ENCODE results near the gene RAE1. TPM values are rescaled to one million over a fixed set of nuclear protein-coding genes. Genes with fewer than 3 reads are reported as not detected.

Gene RAE1
- total RNA-seq, 1 donor from 2014 or later = 24.7 TPM

GRCh38 chr20:57315976-57316480 is 35.0 kb upstream of the RAE1 start:
- H3K4me3 Mint-ChIP-seq (ENCODE audit: unreplicated experiment) = no peak overlapping the region
- no peak overlapping the region for H3K27ac Mint-ChIP-seq (ENCODE audit: unreplicated experiment)
- peak; percentile 44 for DNase-seq (ENCODE audit: extremely low spot score, unreplicated experiment)
- TF ChIP-seq CTCF (IDR thresholded peaks at IDR 0.05) = no peak
- no peaks in the 10 kb centered on the region for H3K9me3 Mint-ChIP-seq (ENCODE audit: unreplicated experiment)
- no peaks in the 10 kb centered on the region for H3K36me3 Mint-ChIP-seq (ENCODE audit: unreplicated experiment)
- H3K27me3 Mint-ChIP-seq (ENCODE audit: unreplicated experiment) = peaks cover 32% of the 10 kb centered on the region
- no peaks in the 10 kb centered on the region for H3K4me1 Mint-ChIP-seq (ENCODE audit: unreplicated experiment)

- peaks cover 37% of the 10 kb centered on the region for H3K27me3 Mint-ChIP-seq (ENCODE audit: unreplicated experiment)
- H3K4me3 Mint-ChIP-seq (ENCODE audit: unreplicated experiment) = no peak overlapping the region
- H3K36me3 Mint-ChIP-seq (ENCODE audit: unreplicated experiment) = no peaks in the 10 kb centered on the region
- H3K4me1 Mint-ChIP-seq (ENCODE audit: unreplicated experiment) = no peaks in the 10 kb centered on the region
- DNase-seq (ENCODE audit: extremely low spot score, unreplicated experiment) = peak; percentile 62
- H3K27ac Mint-ChIP-seq (ENCODE audit: unreplicated experiment) = no peak overlapping the region
- no peak for TF ChIP-seq CTCF (IDR thresholded peaks at IDR 0.05)
- no peaks in the 10 kb centered on the region for H3K9me3 Mint-ChIP-seq (ENCODE audit: unreplicated experiment)
Observed at GRCh38 chr20:57316795-57317201, 34.3 kb upstream of the RAE1 start.

GRCh38 chr20:57317316-57317788 is 33.7 kb upstream of the RAE1 start:
- TF ChIP-seq CTCF (IDR thresholded peaks at IDR 0.05) = no peak
- DNase-seq (ENCODE audit: extremely low spot score, unreplicated experiment) = peak; percentile 64
- H3K4me1 Mint-ChIP-seq (ENCODE audit: unreplicated experiment) = no peaks in the 10 kb centered on the region
- no peak overlapping the region for H3K4me3 Mint-ChIP-seq (ENCODE audit: unreplicated experiment)
- no peaks in the 10 kb centered on the region for H3K36me3 Mint-ChIP-seq (ENCODE audit: unreplicated experiment)
- no peak overlapping the region for H3K27ac Mint-ChIP-seq (ENCODE audit: unreplicated experiment)
- peaks cover 41% of the 10 kb centered on the region for H3K27me3 Mint-ChIP-seq (ENCODE audit: unreplicated experiment)
- no peaks in the 10 kb centered on the region for H3K9me3 Mint-ChIP-seq (ENCODE audit: unreplicated experiment)

- H3K9me3 Mint-ChIP-seq (ENCODE audit: unreplicated experiment) = no peaks in the 10 kb centered on the region
- peaks cover 46% of the 10 kb centered on the region for H3K27me3 Mint-ChIP-seq (ENCODE audit: unreplicated experiment)
- no peak for TF ChIP-seq CTCF (IDR thresholded peaks at IDR 0.05)
- no peaks in the 10 kb centered on the region for H3K36me3 Mint-ChIP-seq (ENCODE audit: unreplicated experiment)
- DNase-seq (ENCODE audit: extremely low spot score, unreplicated experiment) = peak; percentile 66
- H3K27ac Mint-ChIP-seq (ENCODE audit: unreplicated experiment) = no peak overlapping the region
- no peak overlapping the region for H3K4me3 Mint-ChIP-seq (ENCODE audit: unreplicated experiment)
- H3K4me1 Mint-ChIP-seq (ENCODE audit: unreplicated experiment) = peaks cover 3% of the 10 kb centered on the region
Observed at GRCh38 chr20:57317789-57318371, 33.2 kb upstream of the RAE1 start.

- H3K27me3 Mint-ChIP-seq (ENCODE audit: unreplicated experiment) = peaks cover 49% of the 10 kb centered on the region
- H3K4me3 Mint-ChIP-seq (ENCODE audit: unreplicated experiment) = no peak overlapping the region
- TF ChIP-seq CTCF (IDR thresholded peaks at IDR 0.05) = no peak
- no peak overlapping the region for H3K27ac Mint-ChIP-seq (ENCODE audit: unreplicated experiment)
- H3K9me3 Mint-ChIP-seq (ENCODE audit: unreplicated experiment) = no peaks in the 10 kb centered on the region
- peak; percentile 19 for DNase-seq (ENCODE audit: extremely low spot score, unreplicated experiment)
- peaks cover 7% of the 10 kb centered on the region for H3K4me1 Mint-ChIP-seq (ENCODE audit: unreplicated experiment)
- H3K36me3 Mint-ChIP-seq (ENCODE audit: unreplicated experiment) = no peaks in the 10 kb centered on the region
Observed at GRCh38 chr20:57319584-57319983, 31.5 kb upstream of the RAE1 start.

All from osteocyte (in vitro differentiated cells).